ENCODE results near the gene PIK3R1. TPM values are rescaled to one million over a fixed set of nuclear protein-coding genes. Genes with fewer than 3 reads are reported as not detected.

The PIK3R1 gene
- total RNA-seq, 1 experiment from 2014 or later: 11.3 TPM

GRCh38 chr5:68345171-68345570 is 129.6 kb downstream of the PIK3R1 start:
- Histone ChIP-seq H4K20me1 (ENCODE audit: control insufficient read depth, insufficient read depth, insufficient read length) (no peaks in the 10 kb centered on the region), H2BK12ac (ENCODE audit: insufficient read length, low read depth, low read length) (no peak overlapping the region), H2BK15ac (ENCODE audit: low read depth, low read length) (no peak overlapping the region), H3K27ac (ENCODE audit: insufficient read length, low read depth, low read length) (no peak overlapping the region), H3K4ac (ENCODE audit: low read depth, low read length) (no peak overlapping the region), H2AK5ac (ENCODE audit: insufficient read length, low read length) (no peak overlapping the region), H4K8ac (replicated peaks; ENCODE audit: insufficient read length, low read depth, low read length) (no peak overlapping the region), H3K23ac (ENCODE audit: insufficient read length, low read depth, low read length) (no peak overlapping the region), H4K5ac (ENCODE audit: insufficient read length, low read depth, low read length) (no peak overlapping the region), H3K9me3 (ENCODE audit: control insufficient read depth, low read depth, low read length) (no peaks in the 10 kb centered on the region), H3K56ac (ENCODE audit: insufficient read length, low read depth, low read length) (no peak overlapping the region), H2BK120ac (ENCODE audit: low read depth, low read length, poor library complexity, severe bottlenecking) (no peak overlapping the region), H3K9ac (ENCODE audit: extremely low read depth, insufficient read length, low read length) (no peak overlapping the region), H3K27me3 (ENCODE audit: insufficient read depth, low read length) (no peaks in the 10 kb centered on the region), H3K4me2 (ENCODE audit: insufficient read depth, insufficient read length, low read length) (no peak overlapping the region), H2BK5ac (ENCODE audit: insufficient read length, low read length) (no peak overlapping the region), H2AFZ (ENCODE audit: low read length) (no peak overlapping the region), H3T11ph (ENCODE audit: low read length) (no peak overlapping the region), H3K14ac (ENCODE audit: insufficient read depth, low read length) (no peak overlapping the region), H3K79me2 (ENCODE audit: insufficient read depth, low read length) (no peaks in the 10 kb centered on the region), H4K91ac (ENCODE audit: insufficient read length, low read depth, low read length) (no peak overlapping the region), H3K79me1 (ENCODE audit: insufficient read depth, low read depth, low read length, poor library complexity, severe bottlenecking) (no peaks in the 10 kb centered on the region), H3K18ac (ENCODE audit: insufficient read length, low read depth, low read length) (no peak overlapping the region), H2BK20ac (ENCODE audit: low read depth, low read length, poor library complexity, severe bottlenecking) (no peak overlapping the region), H3K23me2 (ENCODE audit: insufficient read length, low read depth, low read length, poor library complexity, severe bottlenecking) (no peaks in the 10 kb centered on the region), H3K4me1 (ENCODE audit: insufficient read depth, low read length) (no peaks in the 10 kb centered on the region; the same call in 1 of the 2 replicates)
- H3K27ac Mint-ChIP-seq: no peak overlapping the region
- H3K27me3 Mint-ChIP-seq (ENCODE audit: low read depth): no peaks in the 10 kb centered on the region
- no peak overlapping the region for H3K4me3 Mint-ChIP-seq
- no peak for TF ChIP-seq CTCF (conservative IDR thresholded peaks at IDR 0.05)
- H3K9me3 Mint-ChIP-seq: peaks cover 7 to 8% of the 10 kb centered on the region in 2 experiments; a peak in 3 of 5 replicates
- DNase-seq: no peak
- H3K36me3 Mint-ChIP-seq (ENCODE audit: insufficient read depth in 1 of 3, low read depth in 3 of 3): peaks cover 0 to 9% (median 4%) of the 10 kb centered on the region in 3 experiments; a peak in 4 of 7 replicates
- peaks cover 3 to 6% of the 10 kb centered on the region in 2 experiments; a peak in 2 of 4 replicates for H3K4me1 Mint-ChIP-seq
- no CpG with 5 or more reads among the region's 3 CpGs for WGBS (ENCODE audit: extremely low coverage, insufficient read length, low lambda C conversion rate)

Measured in H9 (cell line).